ENCODE data around the gene CELA3B.

DNA sequence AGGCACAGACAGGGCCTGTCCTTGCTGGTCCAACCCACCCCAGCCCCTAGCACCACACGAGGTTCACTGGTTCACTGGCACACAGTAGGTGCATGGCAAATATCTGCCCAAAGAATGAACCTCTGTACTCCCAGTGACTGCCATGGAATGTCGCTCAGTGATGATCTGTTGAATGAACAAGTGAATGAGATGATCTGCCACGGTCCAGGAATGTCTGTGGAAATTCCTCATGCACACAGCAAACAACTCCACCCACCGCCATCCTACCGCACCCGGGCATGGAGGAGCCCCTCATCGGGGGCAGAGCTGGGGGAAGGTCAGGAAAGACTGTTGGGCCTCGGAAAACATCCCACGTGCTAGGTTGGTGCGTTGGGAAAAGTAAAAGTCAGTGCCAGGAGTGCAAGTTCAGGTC is 41.4 kb upstream of the CELA3B start:
- TF ChIP-seq, protein P1, sequence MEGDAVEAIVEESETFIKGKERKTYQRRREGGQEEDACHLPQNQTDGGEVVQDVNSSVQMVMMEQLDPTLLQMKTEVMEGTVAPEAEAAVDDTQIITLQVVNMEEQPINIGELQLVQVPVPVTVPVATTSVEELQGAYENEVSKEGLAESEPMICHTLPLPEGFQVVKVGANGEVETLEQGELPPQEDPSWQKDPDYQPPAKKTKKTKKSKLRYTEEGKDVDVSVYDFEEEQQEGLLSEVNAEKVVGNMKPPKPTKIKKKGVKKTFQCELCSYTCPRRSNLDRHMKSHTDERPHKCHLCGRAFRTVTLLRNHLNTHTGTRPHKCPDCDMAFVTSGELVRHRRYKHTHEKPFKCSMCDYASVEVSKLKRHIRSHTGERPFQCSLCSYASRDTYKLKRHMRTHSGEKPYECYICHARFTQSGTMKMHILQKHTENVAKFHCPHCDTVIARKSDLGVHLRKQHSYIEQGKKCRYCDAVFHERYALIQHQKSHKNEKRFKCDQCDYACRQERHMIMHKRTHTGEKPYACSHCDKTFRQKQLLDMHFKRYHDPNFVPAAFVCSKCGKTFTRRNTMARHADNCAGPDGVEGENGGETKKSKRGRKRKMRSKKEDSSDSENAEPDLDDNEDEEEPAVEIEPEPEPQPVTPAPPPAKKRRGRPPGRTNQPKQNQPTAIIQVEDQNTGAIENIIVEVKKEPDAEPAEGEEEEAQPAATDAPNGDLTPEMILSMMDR (IDR thresholded peaks at IDR 0.05): no peak
- no peak for TF ChIP-seq POLR2A (IDR thresholded peaks at IDR 0.05)

Data from Peyer's patch (tissue), 4 donors.